GM12873 (cell line): ENCODE data around the gene CDK14.

ENCODE experiments used
- TF ChIP-seq, protein P1 (sequence below): IDR thresholded peaks from 2 replicates; pipeline ENCODE4 v1.5.1; 2012; ENCODE audit warnings: low read depth, mild to moderate bottlenecking, moderate library complexity, low read length, control low read depth; ENCODE audit not compliant: insufficient read depth; ENCODE audit errors: missing control alignments

The CDK14 gene

GRCh38 chr7:90727412-90727811 lies 131.3 kb downstream of the CDK14 start:
- TF ChIP-seq, protein P1, sequence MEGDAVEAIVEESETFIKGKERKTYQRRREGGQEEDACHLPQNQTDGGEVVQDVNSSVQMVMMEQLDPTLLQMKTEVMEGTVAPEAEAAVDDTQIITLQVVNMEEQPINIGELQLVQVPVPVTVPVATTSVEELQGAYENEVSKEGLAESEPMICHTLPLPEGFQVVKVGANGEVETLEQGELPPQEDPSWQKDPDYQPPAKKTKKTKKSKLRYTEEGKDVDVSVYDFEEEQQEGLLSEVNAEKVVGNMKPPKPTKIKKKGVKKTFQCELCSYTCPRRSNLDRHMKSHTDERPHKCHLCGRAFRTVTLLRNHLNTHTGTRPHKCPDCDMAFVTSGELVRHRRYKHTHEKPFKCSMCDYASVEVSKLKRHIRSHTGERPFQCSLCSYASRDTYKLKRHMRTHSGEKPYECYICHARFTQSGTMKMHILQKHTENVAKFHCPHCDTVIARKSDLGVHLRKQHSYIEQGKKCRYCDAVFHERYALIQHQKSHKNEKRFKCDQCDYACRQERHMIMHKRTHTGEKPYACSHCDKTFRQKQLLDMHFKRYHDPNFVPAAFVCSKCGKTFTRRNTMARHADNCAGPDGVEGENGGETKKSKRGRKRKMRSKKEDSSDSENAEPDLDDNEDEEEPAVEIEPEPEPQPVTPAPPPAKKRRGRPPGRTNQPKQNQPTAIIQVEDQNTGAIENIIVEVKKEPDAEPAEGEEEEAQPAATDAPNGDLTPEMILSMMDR: no peak

- TF ChIP-seq, protein P1: no peak
Measured at GRCh38 chr7:90728568-90728967, 132.4 kb downstream of the CDK14 start.

DNA sequence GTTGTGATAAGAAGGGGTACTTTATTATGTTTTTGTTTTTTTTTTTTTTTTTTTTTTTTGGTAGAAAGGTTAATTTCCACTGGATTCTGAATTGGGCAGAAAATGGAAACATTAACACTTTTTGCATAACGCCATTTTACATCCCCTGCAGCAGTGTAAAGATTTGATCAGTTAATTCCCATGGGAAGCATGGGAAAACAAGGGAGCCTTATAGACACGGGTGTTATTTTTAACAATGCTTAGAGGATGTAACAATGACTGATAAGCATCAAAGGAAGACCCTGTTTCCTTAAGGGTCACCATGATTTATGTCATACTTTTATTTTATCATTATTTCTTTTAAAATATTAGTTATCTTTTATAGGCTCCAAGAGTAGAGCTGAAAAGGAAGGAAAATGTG lies 140.2 kb downstream of the CDK14 start:
- TF ChIP-seq, protein P1: no peak

DNA sequence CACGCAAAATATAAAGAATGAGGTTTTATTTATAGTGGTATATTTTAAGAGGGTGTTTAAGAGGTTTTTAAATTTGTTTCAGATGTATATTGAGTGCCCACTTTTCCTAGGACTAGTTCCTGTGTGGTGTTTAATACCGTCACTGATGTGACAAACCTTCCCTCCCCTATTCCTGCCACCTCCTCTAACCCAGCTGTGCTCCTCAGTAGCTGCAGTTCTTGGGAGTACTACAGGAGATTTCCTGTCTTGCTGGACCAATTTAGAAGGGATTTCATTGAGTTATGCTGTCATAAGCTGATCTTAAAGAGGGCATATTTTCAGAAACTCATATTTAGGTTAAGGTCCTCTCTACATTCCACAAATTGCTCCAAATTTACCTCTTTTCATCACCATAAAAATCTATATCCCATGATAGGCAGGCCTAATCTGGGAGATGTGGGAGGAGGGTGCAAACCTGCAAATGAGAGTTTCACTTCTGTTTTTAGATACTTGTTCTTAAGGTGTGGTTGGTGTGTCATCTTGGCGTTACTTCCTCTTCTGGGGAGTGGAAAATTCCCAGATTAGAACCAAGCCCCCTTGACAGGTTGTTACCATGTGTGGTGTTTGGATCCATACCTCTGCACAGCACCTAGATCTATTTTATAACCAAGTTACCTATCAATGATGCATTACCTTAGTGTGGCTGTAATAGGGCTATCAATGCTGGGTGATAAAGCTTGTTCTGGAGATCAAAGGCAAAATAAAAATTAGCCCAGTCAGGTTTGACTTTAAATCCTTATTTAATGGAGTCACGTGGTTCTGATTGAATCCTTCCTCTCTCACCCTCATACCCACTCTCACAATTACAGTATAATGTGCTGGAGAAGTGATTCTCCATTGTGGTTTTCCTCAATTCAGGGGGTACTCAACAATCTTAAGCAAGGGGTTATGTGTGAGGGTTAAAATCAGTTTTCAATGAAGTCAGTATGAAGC lies 141.1 kb downstream of the CDK14 start:
- TF ChIP-seq, protein P1: no peak

- TF ChIP-seq, protein P1: no peak
Measured at GRCh38 chr7:90738249-90738648, 142.1 kb downstream of the CDK14 start.

- TF ChIP-seq, protein P1: no peak
Measured at GRCh38 chr7:90739716-90740115, 143.6 kb downstream of the CDK14 start.

DNA sequence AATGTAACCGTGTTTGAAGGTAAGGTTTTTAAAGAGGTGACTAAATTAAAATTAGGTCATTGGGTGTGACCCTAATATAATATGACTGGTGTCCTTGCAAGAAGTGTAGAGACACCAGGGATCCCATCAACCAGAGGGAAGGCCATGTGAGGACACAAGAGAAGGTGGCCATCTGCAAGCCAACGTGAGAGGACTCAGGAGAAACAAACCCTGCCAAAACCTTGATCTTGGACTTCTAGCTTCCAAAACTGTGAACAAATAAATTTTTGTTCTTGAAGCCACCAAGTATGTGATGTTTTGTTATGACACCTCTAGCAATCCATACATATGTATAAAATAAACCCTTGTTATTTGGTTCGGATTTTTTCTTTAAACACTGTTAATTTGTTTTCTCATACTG lies 144.3 kb downstream of the CDK14 start:
- TF ChIP-seq, protein P1: no peak
